GM13977 (cell line): ENCODE data around the gene FANCC.
"Not testable (repeated sequence)": the region's sequence is repeated elsewhere in the genome, so short reads cannot be mapped to it uniquely, and the experiment has no call there.

Source experiments
- DNase-seq: peaks from one replicate; pipeline ENCODE4 v3.0.0; 2012; ENCODE audit warnings: low spot score
- in situ Hi-C: fragments of 300-500 bp; cut with MboI; formaldehyde crosslinking; loops from one replicate; pipeline ENCODE4 v1.12.0; 2022; ENCODE audit warnings: low sequenced_read_pairs, low pct_unique_long_range_greater_than_20kb, mixed read lengths, inconsistent platforms; ENCODE audit not compliant: unreplicated experiment
- TF ChIP-seq, protein P1 (sequence below): IDR thresholded peaks from 2 replicates; pipeline ENCODE4 v1.5.1; 2012; ENCODE audit warnings: mild to moderate bottlenecking, control low read depth; ENCODE audit not compliant: insufficient read depth; ENCODE audit errors: extremely low read depth, missing control alignments

FANCC gene

GRCh38 chr9:95332860-95333259 is 15.4 kb upstream of the FANCC start:
- in situ Hi-C loops = no loop called here
- TF ChIP-seq, protein P1, sequence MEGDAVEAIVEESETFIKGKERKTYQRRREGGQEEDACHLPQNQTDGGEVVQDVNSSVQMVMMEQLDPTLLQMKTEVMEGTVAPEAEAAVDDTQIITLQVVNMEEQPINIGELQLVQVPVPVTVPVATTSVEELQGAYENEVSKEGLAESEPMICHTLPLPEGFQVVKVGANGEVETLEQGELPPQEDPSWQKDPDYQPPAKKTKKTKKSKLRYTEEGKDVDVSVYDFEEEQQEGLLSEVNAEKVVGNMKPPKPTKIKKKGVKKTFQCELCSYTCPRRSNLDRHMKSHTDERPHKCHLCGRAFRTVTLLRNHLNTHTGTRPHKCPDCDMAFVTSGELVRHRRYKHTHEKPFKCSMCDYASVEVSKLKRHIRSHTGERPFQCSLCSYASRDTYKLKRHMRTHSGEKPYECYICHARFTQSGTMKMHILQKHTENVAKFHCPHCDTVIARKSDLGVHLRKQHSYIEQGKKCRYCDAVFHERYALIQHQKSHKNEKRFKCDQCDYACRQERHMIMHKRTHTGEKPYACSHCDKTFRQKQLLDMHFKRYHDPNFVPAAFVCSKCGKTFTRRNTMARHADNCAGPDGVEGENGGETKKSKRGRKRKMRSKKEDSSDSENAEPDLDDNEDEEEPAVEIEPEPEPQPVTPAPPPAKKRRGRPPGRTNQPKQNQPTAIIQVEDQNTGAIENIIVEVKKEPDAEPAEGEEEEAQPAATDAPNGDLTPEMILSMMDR = no peak
- no peak for DNase-seq

- in situ Hi-C loops = no loop called here
- TF ChIP-seq, protein P1 = no peak
- DNase-seq = no peak
Observed at GRCh38 chr9:95330720-95331404, 13.4 kb upstream of the FANCC start.

- DNase-seq, in situ Hi-C loops: not testable (repeated sequence)
Observed at GRCh38 chr9:95329061-95329460, 11.6 kb upstream of the FANCC start.

GRCh38 chr9:95327239-95327865 is 9.8 kb upstream of the FANCC start:
- in situ Hi-C loops = no loop called here
- TF ChIP-seq, protein P1 = no peak
- DNase-seq = no peak

- in situ Hi-C loops = no loop called here
- TF ChIP-seq, protein P1 = no peak
- DNase-seq = no peak
Observed at GRCh38 chr9:95325221-95325620, 7.7 kb upstream of the FANCC start.

DNA sequence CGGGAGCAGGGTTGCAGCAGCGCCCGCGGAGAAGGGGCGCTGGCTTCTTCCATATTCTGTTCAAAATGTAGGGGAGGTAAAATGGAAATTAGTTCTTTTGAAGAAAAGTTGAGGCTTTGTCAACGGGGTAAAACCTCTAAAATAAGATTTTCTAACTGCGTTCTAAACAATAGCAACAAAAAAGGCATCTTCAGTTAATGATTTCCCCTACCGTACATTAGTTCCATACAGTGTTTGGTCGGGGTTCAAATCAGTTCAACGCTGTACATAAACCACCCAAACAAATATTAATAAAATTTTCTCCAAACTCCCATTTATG is 343 bp upstream of the FANCC start:
- in situ Hi-C loops = no loop called here
- TF ChIP-seq, protein P1 = no peak
- no peak for DNase-seq

- in situ Hi-C loops = no loop called here
- TF ChIP-seq, protein P1 = no peak
- peak; percentile 77 for DNase-seq
Observed at GRCh38 chr9:95316794-95317118, 753 bp downstream of the FANCC start.
